ENCODE measurements around the gene C1QTNF5.
A peak's percentile ranks its signal among the peaks of the same experiment; 100 is the strongest.
"Not testable (repeated sequence)": the region's sequence is repeated elsewhere in the genome, so short reads cannot be mapped to it uniquely, and the experiment has no call there.

C1QTNF5 gene

GRCh38 chr11:119340335-119341221 lies at the start of gene C1QTNF5:
Gene C1QTNF5, minus strand, starts transcription at chr11:119340883. Its CDS starts 486 bp downstream, at chr11:119340397.
- DNase-seq (ENCODE audit: extremely low read depth, low read depth): no peak
- no peak; the same call in none of the 2 replicates for TF ChIP-seq CTCF (IDR thresholded peaks at IDR 0.05; ENCODE audit: low read depth, low read length)

- no peak for DNase-seq (ENCODE audit: extremely low read depth, low read depth)
- TF ChIP-seq CTCF (IDR thresholded peaks at IDR 0.05; ENCODE audit: low read depth, low read length): peak; percentile 16
Measured at GRCh38 chr11:119389611-119390254, 49.0 kb upstream of the C1QTNF5 start.

GRCh38 chr11:119388103-119388502 lies 47.4 kb upstream of the C1QTNF5 start:
- no peak for DNase-seq (ENCODE audit: extremely low read depth, low read depth)
- TF ChIP-seq CTCF (IDR thresholded peaks at IDR 0.05; ENCODE audit: low read depth, low read length): no peak

GRCh38 chr11:119384332-119384731 lies 43.6 kb upstream of the C1QTNF5 start:
- no peak for DNase-seq (ENCODE audit: extremely low read depth, low read depth)
- no peak; the same call in none of the 2 replicates for TF ChIP-seq CTCF (IDR thresholded peaks at IDR 0.05; ENCODE audit: low read depth, low read length)

GRCh38 chr11:119382513-119382912 lies 41.8 kb upstream of the C1QTNF5 start:
- not testable (repeated sequence) for DNase-seq (ENCODE audit: extremely low read depth, low read depth)

- TF ChIP-seq CTCF (IDR thresholded peaks at IDR 0.05; ENCODE audit: low read depth, low read length): no peak
- no peak for DNase-seq (ENCODE audit: extremely low read depth, low read depth)
Measured at GRCh38 chr11:119382101-119382500, 41.4 kb upstream of the C1QTNF5 start.

- TF ChIP-seq CTCF (IDR thresholded peaks at IDR 0.05; ENCODE audit: low read depth, low read length): peak; percentile 85
- peak; percentile 91 for DNase-seq (ENCODE audit: extremely low read depth, low read depth)
Measured at GRCh38 chr11:119381181-119381988, 40.7 kb upstream of the C1QTNF5 start, which contains the start of gene USP2. Gene USP2, minus strand, starts transcription at chr11:119381690. Its CDS starts 8,210 bp downstream, at chr11:119373480.

Data from AG09319 (cell line).